Fibroblast of mammary gland (primary cell): ENCODE results near the gene ZNF423.
A peak's percentile ranks its signal among the peaks of the same experiment; 100 is the strongest.

Experiments
- DNase-seq: peaks from one replicate; pipeline ENCODE4 v3.0.0-alpha.2; 2010; ENCODE audit warnings: low read depth
- H3K4me3 ChIP-seq: 2 replicates; pipeline ENCODE4 v1.5.1; 2011; ENCODE audit warnings: low read depth, mild to moderate bottlenecking, low read length, moderate library complexity; ENCODE audit not compliant: control insufficient read depth
- CTCF ChIP-seq: conservative IDR thresholded peaks from 2 replicates; pipeline ENCODE4 v1.5.1; 2011; ENCODE audit warnings: low read depth, low read length, inconsistent platforms; ENCODE audit not compliant: control insufficient read depth, insufficient read depth

The ZNF423 gene

GRCh38 chr16:49699841-49700175 lies 156.1 kb downstream of the ZNF423 start:
- H3K4me3 ChIP-seq: no peak overlapping the region
- no peak for DNase-seq
- no peak for TF ChIP-seq CTCF

DNA sequence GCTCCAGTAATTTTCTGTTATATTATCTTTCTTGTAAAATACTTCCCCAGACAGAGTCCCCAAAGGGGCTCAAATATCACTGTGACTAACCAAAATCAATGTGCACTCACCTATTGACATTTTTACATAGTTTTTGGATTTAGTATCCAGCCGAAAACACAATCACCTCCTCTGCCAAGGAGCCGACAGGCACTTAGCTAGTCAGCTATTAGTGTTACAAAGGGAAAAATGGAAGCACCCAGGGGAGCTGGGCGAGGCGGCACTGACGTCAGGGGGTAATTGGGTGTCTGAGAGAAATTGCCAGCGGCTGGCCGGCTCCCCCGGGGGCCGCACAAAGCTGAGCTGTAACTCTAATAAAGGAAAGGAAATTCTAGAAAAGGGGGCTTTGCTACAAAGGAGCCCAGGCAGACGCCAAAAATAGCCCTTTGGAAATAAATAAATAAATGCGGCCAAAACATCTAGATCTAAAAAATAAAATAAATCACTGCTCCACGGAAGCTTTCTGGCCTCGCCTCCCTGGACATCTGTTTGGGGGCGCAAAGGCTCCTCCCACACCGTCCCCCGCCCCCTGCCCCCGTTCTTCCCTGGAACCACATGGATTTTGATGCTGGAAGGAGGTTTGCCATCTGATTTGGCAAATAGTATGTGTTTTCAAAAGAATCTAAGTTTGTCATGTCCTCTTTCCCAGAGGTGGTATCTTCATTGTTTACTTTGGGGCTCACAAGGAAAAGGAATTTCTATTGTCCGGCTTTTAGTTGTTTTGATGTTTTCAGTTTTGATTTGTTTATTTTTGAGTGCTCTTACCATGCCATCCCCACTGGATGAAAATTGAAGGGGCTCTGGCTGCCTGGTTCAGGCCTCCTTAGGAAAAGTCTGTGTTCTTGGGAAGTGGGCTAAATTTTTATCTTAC lies 156.7 kb downstream of the ZNF423 start:
- no peak for TF ChIP-seq CTCF
- peak; percentile 76 for DNase-seq
- H3K4me3 ChIP-seq: no peak overlapping the region

DNA sequence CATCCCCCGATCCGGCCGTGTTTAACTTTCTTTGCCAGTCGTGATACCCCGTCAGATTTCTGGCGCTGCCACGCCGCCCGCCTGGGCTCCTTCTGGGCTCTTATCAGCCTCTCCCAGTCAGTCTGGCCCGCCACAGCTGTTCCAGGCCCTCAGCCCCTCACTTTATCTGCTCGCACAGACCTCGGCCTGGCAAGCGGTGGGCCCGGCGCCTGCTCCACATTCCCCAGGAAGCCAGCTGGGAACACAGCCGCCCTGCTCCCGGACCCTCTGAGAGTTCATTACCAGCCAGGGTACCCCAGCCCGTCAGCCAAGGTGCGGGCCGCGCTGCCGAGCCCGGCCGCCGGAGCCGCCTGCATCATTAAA lies 157.5 kb downstream of the ZNF423 start:
- TF ChIP-seq CTCF: no peak
- no peak for DNase-seq
- no peak overlapping the region for H3K4me3 ChIP-seq

GRCh38 chr16:49697631-49698452 lies 158.1 kb downstream of the ZNF423 start:
- no peak for DNase-seq
- no peak overlapping the region for H3K4me3 ChIP-seq
- no peak for TF ChIP-seq CTCF

DNA sequence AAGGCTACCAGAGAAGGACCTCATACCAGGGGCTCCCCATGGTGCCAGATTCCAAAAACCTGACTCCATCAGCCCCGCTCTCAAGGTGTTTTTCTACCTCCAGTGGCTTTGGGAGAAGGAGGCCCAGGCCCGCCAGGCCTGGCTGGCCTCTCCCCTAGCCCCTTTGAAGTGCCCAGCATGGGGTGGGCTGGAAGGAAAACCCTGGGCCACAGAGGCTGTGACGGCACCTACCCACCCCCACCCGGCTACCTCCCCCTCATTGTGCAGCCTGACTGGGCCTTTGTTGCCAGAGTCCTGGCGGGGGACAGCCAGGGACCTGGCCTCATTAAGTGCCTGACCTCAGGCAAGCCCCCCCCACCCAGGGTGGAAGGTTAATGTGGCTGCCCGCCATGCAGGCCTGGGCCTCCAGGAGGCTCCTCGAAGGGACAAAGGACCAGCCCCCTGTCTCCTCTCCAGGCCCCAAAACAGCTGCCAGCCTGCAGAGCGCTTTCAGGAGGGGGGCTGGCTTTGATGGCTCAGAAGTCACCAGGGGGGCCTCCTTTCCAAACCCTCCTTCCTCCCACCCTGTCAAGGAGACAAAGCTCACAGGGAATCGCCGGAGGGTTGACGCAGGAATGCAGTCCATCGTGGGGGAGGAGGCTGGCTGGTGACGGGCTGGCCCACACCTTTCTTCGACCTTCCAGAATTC lies 159.4 kb downstream of the ZNF423 start:
- TF ChIP-seq CTCF: no peak
- H3K4me3 ChIP-seq: no peak overlapping the region
- DNase-seq: no peak

GRCh38 chr16:49695782-49696413 lies 160.0 kb downstream of the ZNF423 start:
- TF ChIP-seq CTCF: no peak
- no peak for DNase-seq

More at GRCh38 chr16:49695782-49696413, 160.0 kb downstream of the ZNF423 start:
- H3K4me3 ChIP-seq: no peak overlapping the region
